Myocyte (in vitro differentiated cells): ENCODE results near the gene AOC1. TPM values are rescaled to one million over a fixed set of nuclear protein-coding genes. Genes with fewer than 3 reads are reported as not detected.
"Not testable (repeated sequence)": the region's sequence is repeated elsewhere in the genome, so short reads cannot be mapped to it uniquely, and the experiment has no call there.

Experiments used
- DNase-seq: peaks from one replicate; pipeline ENCODE4 v3.0.0-alpha.2; 2012; ENCODE audit warnings: low read depth
- polyA plus RNA-seq: library from polyadenylated mRNA; unstranded; fragments of >200 nt; gene quantifications from one replicate; pipeline ENCODE4 v1.2.1, GENCODE V29; 2012; ENCODE audit warnings: missing spikeins
- total RNA-seq: library from RNA; depleted of rRNA; stranded (reverse); fragments of >200 nt; gene quantifications from 2 replicates; pipeline ENCODE4 v1.2.3, GENCODE V29; 2014

Gene AOC1, protein sequence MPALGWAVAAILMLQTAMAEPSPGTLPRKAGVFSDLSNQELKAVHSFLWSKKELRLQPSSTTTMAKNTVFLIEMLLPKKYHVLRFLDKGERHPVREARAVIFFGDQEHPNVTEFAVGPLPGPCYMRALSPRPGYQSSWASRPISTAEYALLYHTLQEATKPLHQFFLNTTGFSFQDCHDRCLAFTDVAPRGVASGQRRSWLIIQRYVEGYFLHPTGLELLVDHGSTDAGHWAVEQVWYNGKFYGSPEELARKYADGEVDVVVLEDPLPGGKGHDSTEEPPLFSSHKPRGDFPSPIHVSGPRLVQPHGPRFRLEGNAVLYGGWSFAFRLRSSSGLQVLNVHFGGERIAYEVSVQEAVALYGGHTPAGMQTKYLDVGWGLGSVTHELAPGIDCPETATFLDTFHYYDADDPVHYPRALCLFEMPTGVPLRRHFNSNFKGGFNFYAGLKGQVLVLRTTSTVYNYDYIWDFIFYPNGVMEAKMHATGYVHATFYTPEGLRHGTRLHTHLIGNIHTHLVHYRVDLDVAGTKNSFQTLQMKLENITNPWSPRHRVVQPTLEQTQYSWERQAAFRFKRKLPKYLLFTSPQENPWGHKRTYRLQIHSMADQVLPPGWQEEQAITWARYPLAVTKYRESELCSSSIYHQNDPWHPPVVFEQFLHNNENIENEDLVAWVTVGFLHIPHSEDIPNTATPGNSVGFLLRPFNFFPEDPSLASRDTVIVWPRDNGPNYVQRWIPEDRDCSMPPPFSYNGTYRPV
- 0.21 and 0.62 TPM in 2 replicates for total RNA-seq
- 5.1 TPM for polyA plus RNA-seq

GRCh38 chr7:150852371-150852905 lies at the start of gene AOC1:
Gene AOC1 (plus strand): TSS chr7:150852517. CDS start chr7:150856471, 3,954 bp downstream.
- DNase-seq: peak; percentile 20

DNA sequence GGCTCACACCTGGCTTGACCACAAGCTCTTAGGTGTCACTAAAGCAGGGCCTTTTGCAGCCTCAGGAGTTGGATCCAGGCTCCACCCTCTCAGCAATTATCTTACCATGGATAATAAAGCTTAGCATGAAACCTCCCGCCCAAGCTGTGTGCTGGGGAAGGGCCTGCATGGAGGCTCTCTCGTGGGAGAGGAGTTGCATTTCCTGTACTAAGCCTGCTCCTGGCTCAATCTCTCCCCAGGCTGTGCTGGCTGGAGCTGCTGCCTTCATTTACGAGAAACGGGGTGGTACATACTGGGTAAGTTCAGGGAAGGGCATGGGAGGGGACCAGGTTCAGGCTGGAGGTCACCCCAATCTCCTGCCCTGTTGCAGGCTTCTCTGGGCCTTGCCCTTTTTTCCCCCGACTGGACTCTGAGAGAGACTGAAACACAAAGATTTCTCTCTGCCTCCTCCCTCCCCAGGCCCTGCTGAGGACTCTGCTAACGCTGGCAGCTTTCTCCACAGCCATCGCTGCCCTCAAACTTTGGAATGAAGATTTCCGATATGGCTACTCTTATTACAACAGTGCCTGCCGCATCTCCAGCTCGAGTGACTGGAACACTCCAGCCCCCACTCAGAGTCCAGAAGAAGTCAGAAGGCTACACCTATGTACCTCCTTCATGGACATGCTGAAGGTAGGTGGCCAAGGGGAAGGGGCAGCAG lies 49.0 kb upstream of the AOC1 start:
- no peak for DNase-seq

DNA sequence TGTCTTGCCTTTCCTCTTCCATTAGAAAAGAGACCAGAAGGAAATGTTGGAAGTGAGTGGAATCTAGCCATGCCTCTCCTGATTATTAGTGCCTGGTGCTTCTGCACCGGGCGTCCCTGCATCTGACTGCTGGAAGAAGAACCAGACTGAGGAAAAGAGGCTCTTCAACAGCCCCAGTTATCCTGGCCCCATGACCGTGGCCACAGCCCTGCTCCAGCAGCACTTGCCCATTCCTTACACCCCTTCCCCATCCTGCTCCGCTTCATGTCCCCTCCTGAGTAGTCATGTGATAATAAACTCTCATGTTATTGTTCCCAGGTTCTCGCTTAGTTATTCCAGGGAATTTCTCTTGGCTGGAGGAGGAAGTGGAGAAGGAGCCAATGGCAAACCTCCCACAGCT lies 47.5 kb upstream of the AOC1 start:
- DNase-seq: no peak

- no peak for DNase-seq
Measured at GRCh38 chr7:150805864-150806263, 46.5 kb upstream of the AOC1 start.

DNA sequence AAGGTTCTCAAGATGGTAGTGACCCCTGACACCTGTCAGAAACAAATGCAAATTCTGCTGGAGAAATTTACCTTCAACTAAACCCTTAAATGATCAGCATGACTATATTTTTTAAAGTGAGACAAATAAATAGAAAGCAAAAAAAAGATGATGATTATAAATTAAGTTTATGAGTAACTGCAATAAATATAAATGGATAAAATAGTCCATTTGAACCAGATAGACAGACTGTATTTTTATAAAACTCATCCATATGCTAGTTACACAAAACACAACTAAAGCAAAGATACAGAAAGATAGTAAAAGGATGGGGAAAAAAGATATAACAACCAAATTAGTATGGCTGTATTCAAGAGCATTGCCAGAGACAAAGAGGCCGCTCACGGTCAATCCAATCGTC lies 45.9 kb upstream of the AOC1 start:
- no peak for DNase-seq

GRCh38 chr7:150806863-150807262 lies 45.5 kb upstream of the AOC1 start:
- DNase-seq: no peak

- not testable (repeated sequence) for DNase-seq
Measured at GRCh38 chr7:150807616-150808438, 44.5 kb upstream of the AOC1 start.

GRCh38 chr7:150814328-150815001 lies 37.9 kb upstream of the AOC1 start:
- DNase-seq: no peak

GRCh38 chr7:150818971-150819370 lies 33.3 kb upstream of the AOC1 start:
- no peak for DNase-seq

GRCh38 chr7:150820148-150820547 lies 32.2 kb upstream of the AOC1 start:
- no peak for DNase-seq

GRCh38 chr7:150820578-150821198 lies 31.6 kb upstream of the AOC1 start:
- no peak for DNase-seq

DNA sequence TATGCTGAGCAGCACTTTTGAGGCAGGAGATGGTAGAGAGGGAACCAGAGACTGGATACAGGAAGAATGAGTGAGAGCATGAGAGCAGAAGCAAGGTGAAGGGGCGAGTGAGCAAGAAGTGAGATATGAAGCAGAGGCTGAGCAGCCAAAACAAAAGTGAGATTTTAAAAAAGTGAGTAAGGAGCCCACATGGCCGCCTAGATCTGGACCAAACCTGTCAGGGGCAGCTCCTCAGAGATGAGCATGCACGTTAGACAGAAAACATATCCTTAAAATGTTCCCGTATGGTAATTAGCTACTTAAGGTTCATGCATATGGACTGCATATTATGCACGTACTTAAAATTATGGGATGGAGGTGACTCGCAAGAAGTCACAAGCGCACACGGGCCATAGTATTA lies 29.3 kb upstream of the AOC1 start:
- DNase-seq: no peak

GRCh38 chr7:150823484-150824126 lies 28.7 kb upstream of the AOC1 start:
- DNase-seq: no peak

- no peak for DNase-seq
Measured at GRCh38 chr7:150824379-150825177, 27.7 kb upstream of the AOC1 start.

DNA sequence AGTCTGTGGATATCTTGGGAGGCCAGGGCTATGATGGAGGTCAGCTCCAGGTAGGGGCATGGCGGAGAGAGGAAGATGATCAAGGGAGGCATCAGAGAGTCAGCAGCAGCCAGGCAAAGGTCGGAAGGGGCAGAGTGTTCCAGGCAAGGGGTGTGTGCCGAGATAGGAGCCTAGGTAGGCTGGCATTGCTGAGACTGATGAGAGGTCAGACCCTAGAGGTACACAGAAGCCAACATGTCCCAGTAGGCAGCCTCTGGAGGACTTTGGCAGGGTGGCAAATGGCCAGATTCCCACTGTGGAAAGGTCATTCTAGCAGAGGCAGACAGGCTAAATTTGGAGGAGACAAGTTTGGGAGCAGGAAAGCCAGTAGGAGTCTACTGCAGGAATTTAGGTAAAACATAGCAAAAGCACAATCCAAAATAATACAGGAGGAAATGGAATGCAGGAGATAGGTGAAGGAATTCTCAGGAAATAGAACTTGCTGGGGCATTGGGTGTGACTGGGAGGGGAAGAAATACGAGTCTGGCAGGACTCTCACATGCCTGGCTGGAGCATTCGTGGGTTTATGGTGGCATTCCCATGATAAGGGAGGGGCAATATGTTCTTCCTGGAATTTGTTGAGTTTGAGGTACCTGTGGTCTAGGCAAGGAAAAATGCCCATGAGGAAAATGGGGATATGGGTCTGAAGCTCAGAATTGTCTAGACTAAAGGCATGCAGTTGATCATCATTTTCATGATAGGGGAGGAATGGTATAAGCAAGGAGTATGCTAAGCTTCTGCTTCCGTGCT lies 26.1 kb upstream of the AOC1 start:
- no peak for DNase-seq

GRCh38 chr7:150828384-150828783 lies 23.9 kb upstream of the AOC1 start:
- DNase-seq: no peak

- DNase-seq: peak; percentile 51
Measured at GRCh38 chr7:150829426-150829825, 22.9 kb upstream of the AOC1 start.
